ENCODE results near the gene ACAP1. TPM values are rescaled to one million over a fixed set of nuclear protein-coding genes. Genes with fewer than 3 reads are reported as not detected.

ACAP1 gene
- total RNA-seq, 1 donor from 2014 or later: 0.26 TPM

DNA sequence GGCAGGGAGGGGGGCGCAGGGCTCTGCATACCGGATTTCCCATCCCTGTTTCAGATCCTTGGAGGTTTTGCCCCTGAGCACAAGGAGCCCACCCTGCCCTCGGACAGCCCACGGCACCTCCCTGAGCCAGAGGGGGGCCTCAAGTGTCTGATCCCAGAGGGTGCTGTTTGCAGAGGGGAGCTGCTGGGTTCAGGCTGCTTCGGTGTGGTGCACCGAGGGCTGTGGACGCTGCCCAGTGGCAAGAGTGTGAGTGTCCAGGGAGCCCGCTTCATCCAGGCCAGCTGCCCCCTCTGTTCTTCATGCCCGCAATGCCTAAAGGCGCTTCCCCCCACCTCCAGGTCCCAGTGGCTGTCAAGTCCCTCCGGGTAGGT, 47.0 kb downstream of the ACAP1 start:
- DNase-seq (ENCODE audit: low read depth) (no peak), FAIRE-seq (no peak)
- Histone ChIP-seq H3K27me3 (ENCODE audit: control insufficient read depth, insufficient read depth, low read length) (no peaks in the 10 kb centered on the region), H3K4me3 (ENCODE audit: low read depth, low read length) (no peak overlapping the region), H3K36me3 (ENCODE audit: control insufficient read depth, insufficient read depth, low read length) (peaks cover 21% of the 10 kb centered on the region)
- TF ChIP-seq, protein P1, sequence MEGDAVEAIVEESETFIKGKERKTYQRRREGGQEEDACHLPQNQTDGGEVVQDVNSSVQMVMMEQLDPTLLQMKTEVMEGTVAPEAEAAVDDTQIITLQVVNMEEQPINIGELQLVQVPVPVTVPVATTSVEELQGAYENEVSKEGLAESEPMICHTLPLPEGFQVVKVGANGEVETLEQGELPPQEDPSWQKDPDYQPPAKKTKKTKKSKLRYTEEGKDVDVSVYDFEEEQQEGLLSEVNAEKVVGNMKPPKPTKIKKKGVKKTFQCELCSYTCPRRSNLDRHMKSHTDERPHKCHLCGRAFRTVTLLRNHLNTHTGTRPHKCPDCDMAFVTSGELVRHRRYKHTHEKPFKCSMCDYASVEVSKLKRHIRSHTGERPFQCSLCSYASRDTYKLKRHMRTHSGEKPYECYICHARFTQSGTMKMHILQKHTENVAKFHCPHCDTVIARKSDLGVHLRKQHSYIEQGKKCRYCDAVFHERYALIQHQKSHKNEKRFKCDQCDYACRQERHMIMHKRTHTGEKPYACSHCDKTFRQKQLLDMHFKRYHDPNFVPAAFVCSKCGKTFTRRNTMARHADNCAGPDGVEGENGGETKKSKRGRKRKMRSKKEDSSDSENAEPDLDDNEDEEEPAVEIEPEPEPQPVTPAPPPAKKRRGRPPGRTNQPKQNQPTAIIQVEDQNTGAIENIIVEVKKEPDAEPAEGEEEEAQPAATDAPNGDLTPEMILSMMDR (IDR thresholded peaks at IDR 0.05; ENCODE audit: insufficient read depth, low read length, severe bottlenecking): no peak

DNA sequence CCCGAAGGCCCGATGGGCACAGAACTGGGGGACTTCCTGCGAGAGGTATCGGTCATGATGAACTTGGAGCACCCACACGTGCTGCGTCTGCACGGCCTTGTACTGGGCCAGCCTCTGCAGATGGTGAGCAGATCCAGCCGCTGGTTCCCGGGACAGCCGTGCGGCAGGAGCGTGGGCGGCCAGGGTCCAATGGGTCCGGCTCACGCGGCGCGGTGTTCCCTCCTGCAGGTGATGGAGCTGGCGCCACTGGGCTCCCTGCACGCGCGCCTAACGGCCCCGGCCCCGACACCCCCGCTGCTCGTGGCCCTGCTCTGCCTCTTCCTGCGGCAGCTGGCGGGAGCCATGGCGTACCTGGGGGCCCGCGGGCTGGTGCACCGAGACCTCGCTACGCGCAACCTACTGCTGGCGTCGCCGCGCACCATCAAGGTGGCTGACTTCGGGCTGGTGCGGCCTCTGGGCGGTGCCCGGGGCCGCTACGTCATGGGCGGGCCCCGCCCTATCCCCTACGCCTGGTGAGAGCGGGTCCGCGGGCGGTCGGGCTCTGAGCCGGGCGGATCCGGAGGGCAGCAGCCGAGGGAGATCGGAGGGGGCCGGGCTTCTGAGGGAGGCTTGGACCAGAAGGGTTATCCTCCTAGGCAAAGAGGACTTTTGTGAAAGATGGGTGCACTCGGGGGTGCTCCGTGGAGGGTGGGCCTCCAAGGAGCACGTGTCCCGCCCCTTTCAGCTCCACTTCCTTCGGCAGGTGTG, 47.6 kb downstream of the ACAP1 start:
- H3K27me3 ChIP-seq (ENCODE audit: control insufficient read depth, insufficient read depth, low read length): no peaks in the 10 kb centered on the region
- no peak overlapping the region for H3K4me3 ChIP-seq (ENCODE audit: low read depth, low read length)
- peaks cover 25% of the 10 kb centered on the region for H3K36me3 ChIP-seq (ENCODE audit: control insufficient read depth, insufficient read depth, low read length)
- FAIRE-seq: no peak
- TF ChIP-seq, protein P1 (IDR thresholded peaks at IDR 0.05; ENCODE audit: insufficient read depth, low read length, severe bottlenecking): no peak
- DNase-seq (ENCODE audit: low read depth): no peak

DNA sequence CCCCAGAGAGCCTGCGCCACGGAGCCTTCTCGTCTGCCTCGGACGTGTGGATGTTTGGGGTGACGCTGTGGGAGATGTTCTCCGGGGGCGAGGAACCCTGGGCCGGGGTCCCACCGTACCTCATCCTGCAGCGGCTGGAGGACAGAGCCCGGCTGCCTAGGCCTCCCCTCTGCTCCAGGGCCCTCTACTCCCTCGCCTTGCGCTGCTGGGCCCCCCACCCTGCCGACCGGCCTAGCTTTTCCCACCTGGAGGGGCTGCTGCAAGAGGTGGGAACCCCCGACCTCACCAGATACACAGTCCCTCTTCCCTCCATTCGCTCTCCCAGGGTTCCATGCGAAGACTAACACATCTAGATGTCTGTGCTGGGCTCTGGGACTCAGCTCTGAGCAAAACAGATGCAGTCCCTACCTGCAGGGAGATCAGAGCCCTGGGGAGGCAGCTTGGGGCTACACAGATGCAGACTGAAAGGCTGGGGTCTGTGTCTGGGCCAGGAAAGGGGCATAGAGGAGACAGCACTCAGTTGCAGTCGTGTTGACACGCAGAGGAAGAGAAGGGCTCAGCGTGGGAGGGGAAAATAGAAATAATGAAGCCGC, 48.3 kb downstream of the ACAP1 start:
- DNase-seq (ENCODE audit: low read depth) (no peak), FAIRE-seq (no peak)
- H3K27me3 ChIP-seq (ENCODE audit: control insufficient read depth, insufficient read depth, low read length): no peaks in the 10 kb centered on the region
- TF ChIP-seq, protein P1 (IDR thresholded peaks at IDR 0.05; ENCODE audit: insufficient read depth, low read length, severe bottlenecking): no peak
- no peak overlapping the region for H3K4me3 ChIP-seq (ENCODE audit: low read depth, low read length)
- peaks cover 29% of the 10 kb centered on the region for H3K36me3 ChIP-seq (ENCODE audit: control insufficient read depth, insufficient read depth, low read length)

DNA sequence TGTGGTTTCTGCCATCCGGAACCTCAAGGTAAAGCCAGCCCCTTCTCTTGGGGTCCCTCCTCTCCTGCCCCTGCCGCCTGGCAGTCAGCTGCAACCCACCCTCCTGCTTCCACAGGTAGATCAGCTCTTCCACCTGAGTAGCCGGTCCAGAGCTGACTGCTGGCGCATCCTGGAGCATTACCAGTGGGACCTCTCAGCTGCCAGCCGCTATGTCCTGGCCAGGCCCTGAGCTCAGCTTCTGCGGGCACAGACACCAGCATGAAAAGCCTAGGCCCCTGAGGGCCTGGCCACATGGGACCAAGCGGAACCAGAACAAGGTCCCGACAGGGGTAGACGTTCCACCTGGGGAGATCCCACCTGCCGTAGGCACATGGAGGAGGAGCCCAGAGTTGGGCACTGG, 52.5 kb downstream of the ACAP1 start:
- DNase-seq (ENCODE audit: low read depth) (no peak), FAIRE-seq (peak; percentile 52)
- Histone ChIP-seq H3K4me3 (ENCODE audit: low read depth, low read length) (no peak overlapping the region), H3K36me3 (ENCODE audit: control insufficient read depth, insufficient read depth, low read length) (peaks cover 41% of the 10 kb centered on the region), H3K27me3 (ENCODE audit: control insufficient read depth, insufficient read depth, low read length) (no peaks in the 10 kb centered on the region)
- TF ChIP-seq, protein P1 (IDR thresholded peaks at IDR 0.05; ENCODE audit: insufficient read depth, low read length, severe bottlenecking): no peak

DNA sequence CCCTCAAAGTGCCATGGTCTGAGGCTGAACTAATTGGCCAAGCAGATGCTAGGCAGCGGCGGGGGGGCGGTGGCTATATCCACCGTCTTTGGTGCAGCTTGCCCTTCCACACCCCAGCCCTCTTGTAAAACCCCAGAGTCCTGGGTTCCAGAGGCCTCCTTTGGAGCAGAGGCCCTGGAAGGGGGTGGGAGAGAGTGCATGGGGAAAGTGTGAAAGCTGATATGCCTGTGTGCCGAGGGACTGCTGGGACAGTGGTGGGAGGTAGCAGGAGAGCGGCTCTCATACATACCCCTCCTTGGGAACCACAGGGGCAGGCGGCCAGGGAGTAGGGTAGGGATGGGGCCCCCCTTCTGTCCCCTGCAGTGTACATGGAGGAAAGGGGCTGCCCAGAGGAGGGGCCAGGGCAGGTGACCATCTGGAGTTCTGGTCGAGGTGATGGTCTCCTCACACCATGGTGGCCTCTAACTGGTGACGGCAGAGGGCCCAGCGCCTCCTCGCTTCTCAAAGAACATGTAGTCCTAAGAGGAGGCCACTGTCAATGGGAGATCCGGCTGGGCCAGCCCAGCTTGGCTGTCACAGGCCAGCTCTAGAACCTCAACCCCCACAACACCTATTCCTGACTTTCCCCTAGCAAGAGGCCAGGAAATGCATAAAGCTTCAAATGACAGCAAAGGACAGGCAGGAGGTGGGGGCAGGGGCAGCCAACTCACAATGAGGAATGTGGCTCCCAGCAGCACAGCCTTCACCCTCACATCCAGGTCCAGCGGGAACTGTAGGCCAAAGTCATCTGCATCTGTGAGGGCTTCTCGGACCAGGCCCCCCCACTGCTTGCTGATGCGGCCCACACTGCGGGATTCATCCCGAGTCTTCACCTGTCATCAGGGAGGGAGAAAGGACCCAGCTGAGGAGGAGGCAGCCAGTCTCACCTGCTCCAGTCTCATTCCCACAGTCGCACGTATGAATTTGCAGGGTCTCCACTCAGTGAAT, 53.9 kb downstream of the ACAP1 start:
- no peak overlapping the region for H3K4me3 ChIP-seq (ENCODE audit: low read depth, low read length)
- no peak for FAIRE-seq
- TF ChIP-seq, protein P1 (IDR thresholded peaks at IDR 0.05; ENCODE audit: insufficient read depth, low read length, severe bottlenecking): no peak
- peaks cover 38% of the 10 kb centered on the region for H3K36me3 ChIP-seq (ENCODE audit: control insufficient read depth, insufficient read depth, low read length)
- H3K27me3 ChIP-seq (ENCODE audit: control insufficient read depth, insufficient read depth, low read length): no peaks in the 10 kb centered on the region
- DNase-seq (ENCODE audit: low read depth): no peak

Data from bronchial epithelial cell (primary cell).